GM18499 (cell line): ENCODE measurements around the gene FAM193A.
A peak's percentile ranks its signal among the peaks of the same experiment; 100 is the strongest.
"Not testable (repeated sequence)": the region's sequence is repeated elsewhere in the genome, so short reads cannot be mapped to it uniquely, and the experiment has no call there.

Experiments used
- ATAC-seq: cut with Tn5 transposase; IDR thresholded peaks from one replicate; pipeline ENCODE4 v1.9.1; 2021; ENCODE audit warnings: moderate number of reproducible peaks; ENCODE audit not compliant: insufficient read depth, unreplicated experiment

Gene FAM193A

DNA sequence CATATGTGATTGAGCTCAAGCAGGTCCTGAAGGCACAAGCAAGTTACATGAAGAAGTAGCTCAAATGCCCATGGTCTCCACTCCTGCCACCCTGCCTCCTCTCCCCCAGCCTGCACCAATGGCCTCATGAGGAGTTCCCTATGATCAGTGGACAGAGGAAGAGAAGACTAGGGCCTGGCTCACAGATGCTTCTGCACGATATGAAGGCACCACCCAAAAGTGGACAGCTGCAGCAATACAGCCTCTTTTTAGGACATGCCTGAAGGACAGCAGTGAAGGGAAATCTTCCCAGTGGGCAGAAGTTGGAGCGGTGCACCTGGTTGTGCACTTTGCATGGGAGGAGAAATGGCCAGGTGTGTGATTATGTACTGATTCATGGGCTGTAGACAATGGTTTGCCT lies 201.8 kb downstream of the FAM193A start:
- ATAC-seq = not testable (repeated sequence)

DNA sequence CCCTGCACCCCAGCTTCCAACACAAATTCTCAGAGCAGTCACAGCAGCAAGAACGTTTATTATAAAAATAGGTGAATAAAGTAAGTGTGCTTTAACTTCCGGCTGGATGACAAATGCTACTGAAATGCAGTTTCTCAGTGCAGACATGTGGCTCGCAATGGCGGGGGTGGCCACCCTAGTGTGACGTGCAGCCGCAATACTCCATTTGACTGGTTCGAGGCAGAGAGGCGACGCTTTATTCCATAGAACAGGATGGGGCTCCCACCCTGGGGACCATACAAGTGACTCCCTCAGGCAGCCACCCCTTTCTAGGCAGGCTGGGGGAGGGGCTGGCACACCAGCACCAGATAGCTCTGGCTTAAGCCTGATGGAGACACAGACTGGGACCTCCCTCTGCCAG lies 205.2 kb downstream of the FAM193A start:
- ATAC-seq = no peak

DNA sequence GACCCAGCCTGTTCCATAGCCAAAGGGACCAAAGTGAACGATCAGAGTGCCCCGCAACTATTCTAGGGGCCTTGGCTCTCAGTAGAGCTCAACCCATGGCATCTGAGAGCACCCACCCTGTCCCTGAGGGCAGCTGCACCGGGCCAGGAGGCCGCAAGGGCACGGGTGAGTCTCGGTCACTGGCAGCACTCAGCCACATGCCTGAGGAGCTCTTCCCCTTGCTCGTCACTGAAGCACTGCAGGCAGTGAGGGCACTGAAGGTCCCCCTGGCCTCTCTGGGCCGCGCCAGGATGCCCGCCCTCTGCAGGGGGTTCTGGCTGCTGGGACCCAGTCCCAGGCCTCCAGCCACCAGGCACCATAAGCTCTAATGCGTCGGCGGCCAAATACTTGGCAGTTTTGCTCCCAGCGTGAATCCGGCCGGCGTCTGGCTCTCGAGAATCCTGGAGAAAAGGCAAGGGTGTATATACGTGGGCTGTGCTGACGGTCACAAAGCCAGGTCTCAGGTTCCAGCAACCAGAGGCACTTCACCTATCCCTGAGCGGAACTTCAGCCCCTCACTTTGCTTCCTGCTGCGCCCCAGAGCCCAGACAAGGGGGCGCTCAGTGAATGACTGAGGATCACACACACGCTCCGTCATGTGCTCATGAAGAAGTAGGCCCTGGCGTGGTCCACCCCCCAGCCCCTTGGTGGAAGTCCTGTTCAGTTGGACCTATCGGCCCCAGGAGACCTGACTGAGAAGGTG lies 205.8 kb downstream of the FAM193A start:
- no peak for ATAC-seq

DNA sequence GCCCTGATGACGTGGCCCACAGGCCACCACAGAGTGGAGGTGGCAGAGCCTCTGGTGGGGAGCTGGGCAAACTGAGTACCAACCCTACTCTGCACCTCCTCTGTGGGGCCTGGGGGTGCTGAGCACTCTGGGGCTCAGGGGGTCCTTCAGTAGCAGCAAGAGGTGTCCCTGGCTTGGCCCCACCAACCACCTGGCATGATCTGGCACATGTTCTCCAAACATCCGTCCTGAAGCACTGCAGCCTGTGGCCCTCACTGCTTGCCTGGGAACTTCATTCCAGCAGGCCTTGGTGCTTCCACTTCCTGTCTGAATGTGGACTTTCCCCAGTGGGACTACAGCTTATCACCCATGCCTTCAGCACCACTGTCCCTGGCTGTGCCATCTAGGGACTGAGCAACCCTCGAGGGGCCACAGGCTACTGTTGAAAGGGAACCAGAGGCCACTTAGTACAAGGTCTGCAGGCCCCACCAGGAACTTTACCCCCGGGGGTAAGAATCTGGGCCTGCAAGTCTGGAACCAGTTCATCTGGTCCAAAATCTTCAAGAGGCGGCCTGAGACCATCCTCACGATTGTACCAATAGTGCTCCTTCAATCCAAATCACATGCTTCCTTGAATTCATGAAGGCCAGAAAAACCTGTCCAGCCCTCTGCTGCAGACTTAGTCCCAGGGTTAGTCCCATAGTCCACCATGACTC lies 206.5 kb downstream of the FAM193A start:
- ATAC-seq = no peak

DNA sequence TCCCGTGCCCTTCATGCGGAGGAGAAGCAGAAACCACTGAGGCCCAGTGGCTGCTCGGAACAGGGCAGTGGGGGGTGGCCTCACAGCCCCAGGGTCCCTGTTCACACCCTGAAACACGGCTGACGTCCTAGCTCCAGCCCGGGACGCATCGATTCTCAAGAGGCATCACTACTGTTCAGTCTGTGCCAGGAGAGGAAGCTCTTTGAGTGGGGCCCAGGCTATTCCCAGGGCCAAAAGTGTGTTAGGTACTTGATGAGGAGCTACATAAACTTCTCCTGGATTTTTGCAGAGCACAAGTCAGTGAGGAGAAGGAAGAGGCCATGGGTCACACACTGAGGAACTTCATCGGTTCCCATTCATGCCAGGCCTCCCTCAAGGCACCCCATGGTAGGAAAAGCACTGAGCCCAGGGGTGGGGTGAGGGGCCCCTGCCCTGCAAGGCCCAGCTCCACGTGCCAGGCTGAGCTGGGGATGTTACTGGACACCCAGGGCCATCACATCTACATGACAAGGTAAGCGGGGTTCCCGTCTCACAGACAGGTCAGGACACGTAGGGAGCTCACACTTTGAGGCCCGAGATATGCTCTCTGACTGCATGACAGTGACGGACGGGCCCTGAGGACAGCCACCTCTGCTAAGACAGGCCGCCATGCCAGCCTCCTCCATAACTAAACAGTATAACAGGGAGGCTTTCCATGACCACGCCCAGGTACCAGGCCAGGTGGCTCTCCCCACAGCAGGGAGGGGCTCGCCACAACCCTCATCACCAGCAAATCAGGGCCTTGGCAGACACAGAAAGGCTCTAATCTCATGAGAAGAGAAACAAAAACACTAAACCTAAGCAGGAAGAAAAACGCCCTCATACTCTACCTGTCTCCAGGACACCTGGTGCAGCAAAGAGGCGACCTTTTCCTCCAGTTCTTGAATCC lies 207.3 kb downstream of the FAM193A start:
- ATAC-seq = no peak

DNA sequence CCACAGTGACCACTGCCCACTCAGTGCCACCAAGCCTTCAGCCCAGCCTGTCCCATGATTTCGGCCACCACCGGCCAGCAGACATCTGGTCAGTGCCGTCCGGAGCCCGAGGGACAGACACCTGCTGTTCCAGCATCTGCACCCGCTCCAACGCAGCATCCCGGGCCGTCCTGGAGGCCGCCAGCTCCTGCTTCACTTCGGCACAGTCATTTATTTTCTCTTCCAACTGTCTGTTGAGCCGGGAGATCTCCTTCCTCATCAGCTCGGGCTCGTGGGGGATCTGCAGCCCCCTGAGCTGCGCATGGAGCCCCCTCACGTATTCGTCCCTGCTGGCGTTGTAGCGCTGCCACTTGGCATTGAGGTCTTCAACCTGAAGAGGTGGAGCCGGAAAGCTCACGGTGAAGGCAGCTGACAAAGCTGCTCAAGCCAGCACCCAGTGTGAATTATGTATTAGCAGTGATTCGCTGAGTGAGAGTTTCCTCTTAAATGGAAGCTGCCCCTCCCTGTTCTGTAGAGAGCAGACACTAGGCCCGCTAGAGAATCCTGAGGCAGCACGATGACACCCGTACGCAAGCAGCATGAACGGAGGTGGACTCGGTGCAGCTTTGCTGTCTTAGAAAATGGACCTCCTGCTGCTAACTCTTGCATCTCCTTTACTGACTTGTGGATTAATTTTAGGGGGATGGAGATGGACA lies 208.3 kb downstream of the FAM193A start:
- no peak for ATAC-seq

DNA sequence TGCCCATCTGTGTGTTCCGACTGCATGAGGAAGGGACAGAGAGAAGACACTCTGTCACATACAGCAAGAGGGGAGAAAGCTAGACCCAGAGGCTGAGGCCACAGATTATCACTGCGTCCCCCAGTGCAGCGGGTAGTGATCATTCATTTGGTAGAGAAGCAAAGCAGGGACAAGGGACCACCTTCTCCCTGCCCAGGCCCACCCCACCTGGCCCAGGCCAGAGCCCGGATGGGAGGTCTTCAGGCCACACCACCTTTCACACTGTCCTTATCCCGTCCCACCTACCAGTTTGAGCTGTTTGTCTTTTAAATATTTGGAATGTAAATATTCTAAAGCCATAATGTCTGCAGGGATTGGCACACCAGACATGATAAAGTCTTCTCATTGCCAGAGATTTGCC lies 209.1 kb downstream of the FAM193A start:
- ATAC-seq = no peak

DNA sequence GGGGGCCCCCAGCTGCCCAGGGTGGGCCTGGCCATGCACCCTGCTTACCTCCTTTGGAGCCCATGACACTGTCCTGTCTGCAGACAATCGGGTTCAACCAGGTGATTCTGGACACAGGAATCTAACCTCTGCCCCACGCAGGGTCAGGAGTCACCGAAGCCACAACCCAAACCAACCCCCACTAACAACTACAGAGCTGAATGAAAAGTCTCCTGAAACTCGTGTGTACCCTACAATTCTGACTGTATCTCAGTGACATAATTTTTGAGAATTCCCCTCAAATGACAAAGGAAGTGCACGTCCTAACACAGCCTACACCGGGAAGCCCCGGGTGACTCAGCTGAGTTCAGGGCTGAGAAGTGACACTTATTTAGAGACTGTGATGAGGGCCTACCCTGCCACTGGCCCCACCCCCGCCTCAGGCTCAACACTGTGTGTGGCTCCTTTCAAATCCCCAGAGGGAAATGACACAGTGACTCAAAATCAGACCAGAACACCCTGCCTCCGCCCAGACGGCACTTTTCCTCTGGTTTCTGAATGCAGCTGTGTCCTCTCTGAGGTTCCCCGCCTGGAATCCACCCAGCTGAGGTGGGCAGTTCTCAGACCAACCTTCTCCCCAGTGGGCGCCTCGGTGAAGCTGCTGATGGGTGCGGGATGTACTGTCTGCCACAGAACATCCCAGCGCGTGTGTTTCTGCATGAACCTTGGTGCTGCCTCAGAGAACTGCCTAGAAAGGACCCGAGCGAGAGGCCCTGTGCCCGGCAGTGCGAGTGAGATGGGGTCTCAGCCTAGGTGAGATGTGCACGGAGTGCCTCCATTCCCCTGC lies 209.7 kb downstream of the FAM193A start:
- peak; percentile 67 for ATAC-seq

DNA sequence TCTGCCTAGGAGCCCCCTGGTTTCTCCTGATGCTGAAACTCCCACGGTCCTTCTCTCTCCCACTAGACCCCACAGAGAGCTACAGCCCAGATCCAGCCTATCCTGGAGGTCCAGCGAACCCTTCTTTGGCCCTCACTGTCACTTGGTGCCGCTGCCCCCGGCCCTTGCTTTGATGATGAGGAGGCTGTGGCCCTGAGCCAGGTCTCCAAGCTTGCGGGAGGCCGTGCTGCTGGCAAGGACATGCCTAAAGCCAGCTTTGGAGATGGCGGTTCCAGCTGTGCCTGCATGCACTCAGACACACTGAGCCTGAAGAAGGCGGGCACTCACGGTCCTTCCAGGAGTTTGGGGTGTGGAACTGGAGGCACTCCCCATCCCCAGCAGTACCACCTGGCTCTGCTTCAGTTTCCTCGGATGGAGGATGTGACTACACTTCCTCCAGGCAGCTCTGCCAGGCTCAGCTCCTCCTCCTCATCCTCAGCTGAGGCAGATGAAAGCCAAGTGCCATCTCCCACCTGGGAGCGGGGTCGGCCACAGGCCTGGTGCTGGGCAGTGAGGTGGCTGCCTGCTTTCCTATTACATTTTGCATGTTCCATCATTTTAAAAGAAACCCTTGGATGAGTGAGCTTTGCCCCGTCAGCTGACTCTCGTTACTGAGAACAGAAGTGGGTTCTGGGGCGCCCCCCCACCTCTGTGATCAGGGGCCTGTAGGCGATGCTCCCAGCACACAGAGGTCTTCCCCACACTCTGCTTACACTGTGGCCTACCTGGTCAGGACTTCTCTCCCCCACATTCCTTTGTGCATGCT lies 210.6 kb downstream of the FAM193A start:
- ATAC-seq = no peak

DNA sequence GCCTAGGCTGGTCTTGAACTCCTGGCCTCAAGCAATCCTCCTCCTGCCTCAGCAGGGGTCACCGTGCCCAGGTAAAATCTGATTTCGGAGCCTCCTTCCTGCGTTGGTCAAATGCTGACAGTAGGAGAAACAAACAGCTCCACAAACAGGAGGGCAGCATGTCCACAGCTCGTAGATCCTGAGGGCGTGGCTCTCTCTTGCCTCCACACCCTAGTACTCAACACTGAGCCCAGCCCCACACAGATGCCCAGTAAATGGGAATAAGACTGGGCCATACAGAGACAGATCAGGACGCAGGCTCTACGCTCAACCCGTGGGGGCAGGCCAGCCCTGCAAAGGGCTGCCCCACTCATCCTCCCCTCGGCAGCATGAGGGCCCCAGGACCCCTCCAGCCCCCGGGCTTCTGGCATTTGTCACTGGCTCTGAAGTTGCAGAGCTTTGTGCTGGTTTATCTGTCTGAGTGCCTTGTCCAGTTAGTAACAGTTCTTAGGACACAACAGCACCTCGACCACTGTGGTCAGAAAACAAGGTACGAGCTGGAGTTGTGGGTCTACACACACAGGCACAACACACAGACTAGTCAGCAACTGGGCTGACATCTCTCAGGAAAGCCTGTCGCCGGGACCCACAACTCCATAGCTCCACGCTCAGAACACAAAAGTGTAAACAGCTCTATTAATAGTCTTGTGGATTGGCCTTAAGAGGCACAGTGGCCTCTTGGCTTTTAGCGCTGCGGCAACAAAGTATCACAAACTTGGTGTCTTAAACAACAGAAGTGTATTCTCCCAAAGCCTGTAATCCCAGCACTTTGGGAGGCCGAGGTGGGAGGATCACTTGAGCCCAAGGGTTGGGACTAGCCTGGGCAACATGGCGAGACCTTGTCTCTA lies 214.5 kb downstream of the FAM193A start:
- ATAC-seq = no peak

DNA sequence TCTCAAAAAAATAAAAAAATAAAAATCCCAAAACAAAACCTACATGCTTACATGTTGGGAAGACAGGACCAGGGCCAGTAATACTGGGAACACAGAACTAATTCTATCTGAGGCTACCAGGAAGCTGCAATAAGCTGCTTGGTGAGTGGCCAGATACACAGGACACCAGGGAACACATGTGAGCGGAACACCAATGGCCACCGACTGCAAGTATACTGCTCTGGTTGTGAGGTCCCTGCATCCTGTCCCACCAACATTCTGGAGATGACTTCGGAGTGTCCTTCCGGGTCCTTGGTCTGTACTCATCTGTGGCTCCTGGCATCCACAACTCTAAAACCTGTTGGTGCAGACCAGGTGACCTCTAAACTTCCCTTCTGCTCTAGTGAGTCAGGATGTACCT lies 217.0 kb downstream of the FAM193A start:
- ATAC-seq = no peak

DNA sequence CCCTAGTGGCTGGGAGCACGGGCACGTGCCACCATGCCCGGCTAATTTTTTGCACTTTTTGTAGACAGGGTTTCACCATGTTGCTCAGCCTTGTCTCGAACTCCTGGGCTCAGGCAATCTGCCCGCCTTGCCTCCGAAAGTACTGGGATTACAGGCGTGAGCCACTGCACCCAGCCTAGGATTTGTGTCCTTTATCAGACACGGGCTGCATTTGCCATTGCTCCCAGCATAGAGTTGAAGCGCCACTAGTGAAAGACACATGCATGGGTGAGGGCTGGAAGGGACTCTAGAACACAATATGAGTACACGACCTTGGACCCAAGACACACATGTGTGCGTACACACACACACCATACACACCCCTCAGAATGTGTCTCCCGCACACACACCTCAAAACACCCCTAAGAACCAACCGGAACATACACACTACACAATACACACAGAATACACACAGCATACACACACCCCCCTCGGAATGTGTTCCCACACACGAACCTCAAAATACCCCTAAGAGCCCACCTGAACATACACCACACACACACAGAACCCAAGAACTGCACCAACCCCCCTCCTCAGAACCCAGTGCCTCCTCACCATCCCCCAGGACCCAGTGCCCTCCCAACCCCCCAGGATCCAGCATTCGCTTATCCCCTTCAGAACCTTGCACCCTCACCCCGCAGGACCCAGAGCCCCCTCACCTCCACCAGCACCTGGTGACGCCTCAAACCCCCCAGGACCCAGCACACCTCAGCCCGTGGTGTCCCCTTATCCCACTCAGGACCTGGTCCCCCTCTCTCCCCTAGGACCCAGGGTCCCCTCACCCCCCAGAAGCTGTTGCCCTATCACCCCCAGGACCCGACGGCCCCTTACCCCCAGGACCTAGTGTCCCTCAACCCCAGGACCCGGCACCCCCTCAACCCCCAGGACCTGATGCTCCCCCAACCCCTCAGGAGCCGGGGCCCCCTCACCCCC lies 218.7 kb downstream of the FAM193A start:
- ATAC-seq = no peak

DNA sequence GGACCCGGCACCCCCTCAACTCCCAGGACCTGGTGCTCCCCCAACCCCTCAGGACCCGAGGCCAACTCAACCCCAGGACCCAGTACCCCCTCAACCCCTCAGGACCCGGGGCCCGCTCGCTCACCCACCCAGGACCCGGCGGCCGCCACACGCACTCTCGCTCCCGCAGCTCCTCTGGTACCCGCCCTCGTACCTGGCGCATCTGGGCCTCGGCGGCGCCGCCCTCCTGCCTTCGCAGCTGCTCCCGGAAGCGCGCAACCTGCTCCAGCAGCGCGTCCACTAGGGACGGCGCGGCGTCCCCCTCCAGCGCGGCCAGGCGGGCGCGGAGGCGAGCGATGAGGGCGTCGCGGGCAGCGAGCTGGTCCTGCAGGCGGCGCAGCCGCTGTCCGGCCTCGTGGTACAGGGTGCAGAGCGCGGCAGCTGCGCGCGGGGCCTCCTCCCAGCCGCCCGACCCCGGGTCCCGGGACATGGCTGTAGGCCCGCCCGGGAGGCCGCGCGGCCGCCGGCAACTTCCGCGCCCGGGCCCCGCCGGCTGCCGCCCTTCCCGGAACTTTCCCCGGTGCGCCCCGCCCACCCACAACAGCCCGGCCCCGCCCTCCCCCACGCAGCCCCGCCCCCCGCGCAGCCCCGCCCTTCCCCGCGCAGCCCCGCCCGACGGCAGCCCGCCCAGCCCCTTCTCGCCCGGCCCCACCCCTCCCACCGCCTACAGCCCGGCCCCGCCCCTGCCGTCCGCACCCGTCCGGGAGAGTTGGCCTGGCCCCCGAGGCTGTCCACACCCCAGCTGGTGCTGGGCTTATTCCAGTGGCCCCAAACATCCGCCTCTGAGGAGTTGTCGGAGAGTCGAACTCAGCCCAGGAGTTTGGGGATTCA lies 219.6 kb downstream of the FAM193A start, which contains the start of gene TNIP2:
Gene TNIP2 (minus strand): TSS at position 516 of the 870 bp plus-strand sequence. CDS start 47 bp downstream, at position 469.
- no peak for ATAC-seq

DNA sequence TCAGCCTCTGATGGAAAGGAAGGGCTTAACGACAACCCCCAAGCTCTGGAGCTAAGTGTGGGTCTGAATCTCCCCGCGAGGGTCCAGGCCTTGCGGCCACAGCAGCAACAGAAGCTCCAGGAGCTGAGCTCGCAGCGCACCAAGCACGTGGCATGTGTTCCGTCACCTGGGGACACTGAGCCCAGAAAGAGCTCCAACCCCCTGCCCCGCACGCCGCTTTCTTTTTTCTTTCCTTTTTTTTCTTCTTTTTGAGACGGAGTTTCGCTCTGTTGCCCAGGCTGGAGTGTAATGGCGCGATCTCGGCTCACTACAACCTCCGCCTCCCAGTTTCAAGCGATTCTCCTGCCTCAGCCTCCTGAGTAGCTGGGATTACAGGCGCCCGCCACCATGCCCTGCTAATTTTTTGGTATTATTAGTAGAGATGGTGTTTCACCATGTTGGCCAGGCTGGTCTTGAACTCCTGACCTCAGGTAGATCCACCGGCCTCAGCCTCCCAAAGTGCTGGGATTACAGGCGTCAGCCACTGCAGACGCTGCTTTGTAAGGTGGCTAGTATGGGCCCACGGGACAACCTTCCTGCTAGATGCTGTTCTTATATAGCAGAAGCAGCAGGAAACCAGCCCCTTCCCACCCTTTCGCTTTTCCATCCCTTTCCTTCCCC lies 220.4 kb downstream of the FAM193A start:
- ATAC-seq = no peak

DNA sequence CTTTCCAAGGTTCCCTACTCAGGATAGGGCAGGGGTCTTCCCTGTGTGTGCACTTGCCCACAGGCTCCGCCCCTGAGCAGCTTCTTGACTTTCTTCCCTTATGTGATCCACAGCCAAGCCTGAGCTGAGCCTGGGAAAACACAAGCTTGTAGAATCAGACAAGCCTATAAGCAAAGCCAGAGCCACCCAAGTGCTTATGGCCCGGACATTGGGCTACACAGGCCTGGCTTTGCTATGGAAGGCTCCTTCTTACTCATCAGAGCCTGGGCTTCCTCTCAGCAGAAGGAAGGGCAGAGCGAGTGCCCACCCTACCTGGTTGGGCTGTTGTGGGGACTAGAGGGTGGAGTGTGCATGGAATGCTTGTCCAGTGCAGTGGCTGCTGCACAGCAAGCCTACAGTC lies 221.0 kb downstream of the FAM193A start:
- ATAC-seq = no peak
